K562 (cell line): Measurements from ENCODE around the gene ATP9A. TPM values are rescaled to one million over a fixed set of nuclear protein-coding genes. Genes with fewer than 3 reads are reported as not detected.
A peak's percentile ranks its signal among the peaks of the same experiment; 100 is the strongest.

Experiments
- ATAC-seq: fragments of 200-7000 bp; cut with Tn5 transposase; 3 replicates; pipeline ENCODE4 v1.9.1; 2020; ENCODE audit warnings: moderate library complexity
- BruUV-seq: library from RNA; stranded (reverse); fragments of 400-500 nt; replicated peaks from 2 replicates; lab custom pipeline; 2021; lab: Mats Ljungman, UMichigan
- CTCF ChIA-PET: fragments of 300-600 bp; formaldehyde crosslinking; extraction: SDS; loops from one replicate; lab custom pipeline; 2021; ENCODE audit warnings: low intra/inter-chr PET ratio; lab: Yijun Ruan, JAX
- POLR2A ChIA-PET: fragments of 300-600, 350-650 bp; sonication (Branson Sonifier 250); formaldehyde crosslinking; extraction: SDS; loops from one replicate; lab custom pipeline; 2021; ENCODE audit warnings: antibody characterized with exemption, inconsistent platforms; lab: Yijun Ruan, JAX
- DNase-seq, 4 experiments: peaks; one replicate each; pipeline versions ENCODE4 v3.0.0 to v3.0.0-alpha.2; 2011 to 2018; ENCODE audit warnings: low spot score in 3 of 4, mixed read lengths in 3 of 4; ENCODE audit errors: extremely low read depth in 1 of 4
- FAIRE-seq: peaks from 2 replicates; lab custom pipeline; 2011; peaks lifted over from hg19 to GRCh38; lab: Jason Lieb, UNC
- H2AFZ ChIP-seq: 2 replicates; pipeline ENCODE4 v1.6.0; 2011; ENCODE audit warnings: low read depth, low read length, control low read depth, inconsistent platforms
- H3K27ac ChIP-seq: fragments of 200-600 bp; 3 replicates; pipeline ENCODE4 v1.8.0; 2011; ENCODE audit warnings: low read depth, mild to moderate bottlenecking, control low read depth, inconsistent platforms, low read length, moderate library complexity, mixed read lengths; ENCODE audit errors: extremely low read depth
- H3K27me3 ChIP-seq, 2 experiments: fragments of 300-600 bp in 1 of 2; 2 replicates in 1 of 2; 3 replicates in 1 of 2; pipeline versions ENCODE4 v1.6.0 to v1.8.0; 2011; ENCODE audit warnings: inconsistent platforms in 2 of 2, low read length in 2 of 2, mild to moderate bottlenecking in 1 of 2, mixed read lengths in 1 of 2, moderate library complexity in 1 of 2; ENCODE audit not compliant: control insufficient read depth in 2 of 2, insufficient read depth in 2 of 2
- H3K36me3 ChIP-seq: fragments of 300-600 bp; 3 replicates; pipeline ENCODE4 v1.8.0; 2011; ENCODE audit warnings: mild to moderate bottlenecking, low read length, inconsistent platforms; ENCODE audit not compliant: control insufficient read depth, insufficient read depth
- H3K4me1 ChIP-seq, 2 experiments: fragments of 200-600 bp in 1 of 2; replicated peaks in 1 of 2; 2 replicates in 1 of 2; 3 replicates in 1 of 2; pipeline versions ENCODE4 v1.5.1 to v1.8.0; 2011; ENCODE audit warnings: inconsistent platforms in 2 of 2, low read length in 2 of 2, mild to moderate bottlenecking in 1 of 2, mixed read lengths in 1 of 2, moderate library complexity in 1 of 2; ENCODE audit not compliant: control insufficient read depth in 2 of 2, insufficient read depth in 2 of 2
- H3K4me2 ChIP-seq: 2 replicates; pipeline ENCODE4 v1.6.1; 2011; ENCODE audit warnings: low read length, control low read depth, inconsistent platforms, mixed read lengths; ENCODE audit not compliant: insufficient read depth
- H3K4me3 ChIP-seq: fragments of 200-600 bp; sonication (generic), shearing (Covaris generic); 2 replicates; pipeline ENCODE4 v1.5.1; 2016; ENCODE audit warnings: control low read depth, inconsistent platforms
- H3K79me2 ChIP-seq: fragments of 200-600 bp; 3 replicates; pipeline ENCODE4 v1.8.0; 2011; ENCODE audit warnings: low read length, inconsistent platforms; ENCODE audit not compliant: control insufficient read depth, insufficient read depth
- H3K9ac ChIP-seq, 2 experiments: 2 replicates each; pipeline versions ENCODE4 v1.6.0 to v1.6.1; 2011; ENCODE audit warnings: low read depth in 2 of 2, low read length in 2 of 2, control low read depth in 1 of 2, inconsistent platforms in 1 of 2, mild to moderate bottlenecking in 1 of 2, mixed read lengths in 1 of 2; ENCODE audit not compliant: insufficient read depth in 1 of 2
- H3K9me1 ChIP-seq: one replicate; pipeline ENCODE4 v1.6.0; 2011; ENCODE audit warnings: inconsistent platforms, mild to moderate bottlenecking, low read length, moderate library complexity; ENCODE audit not compliant: control insufficient read depth, insufficient read depth
- H3K9me3 ChIP-seq: replicated peaks from 2 replicates; pipeline ENCODE4 v1.5.1; 2011; ENCODE audit warnings: low read depth, low read length, inconsistent platforms; ENCODE audit not compliant: control insufficient read depth, insufficient read depth
- H4K20me1 ChIP-seq: replicated peaks from 2 replicates; pipeline ENCODE4 v1.6.1; 2011; ENCODE audit warnings: low read length, inconsistent platforms, mixed read lengths; ENCODE audit not compliant: control insufficient read depth, insufficient read depth
- BRF1 ChIP-seq: IDR thresholded peaks from 3 replicates; pipeline ENCODE4 v1.6.1; 2011; ENCODE audit warnings: borderline replicate concordance, mild to moderate bottlenecking; ENCODE audit not compliant: insufficient read length; ENCODE audit errors: extremely low read depth
- C11orf30 ChIP-seq: fragments of 450-650 bp; IDR thresholded peaks from 2 replicates; pipeline ENCODE4 v1.6.1; 2016; ENCODE audit warnings: low read depth, mild to moderate bottlenecking
- KAT7 ChIP-seq: sonication (generic); formaldehyde crosslinking; IDR thresholded peaks from 2 replicates; pipeline ENCODE4 v1.8.0; 2022; ENCODE audit warnings: missing genetic modification reagents, mild to moderate bottlenecking, borderline replicate concordance
- NCOA6 ChIP-seq: fragments of 450-650 bp; IDR thresholded peaks from 2 replicates; pipeline ENCODE4 v1.6.1; 2017; ENCODE audit warnings: mild to moderate bottlenecking
- NFIX ChIP-seq: fragments of 250-450 bp; sonication (Bioruptor Pico); IDR thresholded peaks from 2 replicates; pipeline ENCODE4 v1.4.0; 2020; ENCODE audit warnings: low read depth, mild to moderate bottlenecking, moderate library complexity
- NR1H2 ChIP-seq: sonication (generic); formaldehyde crosslinking; IDR thresholded peaks from 2 replicates; pipeline ENCODE4 v1.4.0; 2020; ENCODE audit warnings: mild to moderate bottlenecking, missing genetic modification reagents
- U2AF2 ChIP-seq: fragments of 200-400 bp; formaldehyde crosslinking; optimal IDR thresholded peaks from 2 replicates; pipeline ENCODE3; 2017; ENCODE audit warnings: low read depth, mild to moderate bottlenecking, low read length
- ZNF175 ChIP-seq: fragments of 200-800 bp; sonication (Bioruptor generic); IDR thresholded peaks from 2 replicates; pipeline ENCODE4 v1.6.1; 2016; ENCODE audit warnings: low read depth, mild to moderate bottlenecking, missing genetic modification characterization, missing compliant biosample characterization
- ZNF316 ChIP-seq: fragments of 450-650 bp; IDR thresholded peaks from 2 replicates; pipeline ENCODE4 v1.6.1; 2016
- WGBS: fragments of 100-300 bp; shearing (Covaris generic); methylation state at CpG from one replicate; pipeline ENCODE4 v1.1.6; 2016; ENCODE audit warnings: low coverage, mixed read lengths; ENCODE audit not compliant: insufficient coverage; ENCODE audit errors: missing lambda C conversion rate; 5-methylcytosine and 5-hydroxymethylcytosine counted together
- in situ Hi-C: fragments of 300-500 bp; cut with MboI; formaldehyde crosslinking; loops from 4 replicates; pipeline ENCODE4 v1.15.0; 2018; ENCODE audit warnings: inconsistent platforms, mixed read lengths
- intact Hi-C: fragments of 100-400 bp; cut with micrococcal nuclease; formaldehyde crosslinking; loops from 2 replicates; pipeline ENCODE4 v1.14.2; 2022
- polyA plus RNA-seq, 8 experiments: library from polyadenylated mRNA; depleted of rRNA in 4 of 8; stranded (reverse) in 5 of 8; unstranded in 3 of 8; fragments of >200 nt; fragmentation: Nextera tagmentation in 2 of 8; fragmentation: Illumina TruSeq in 1 of 8; extraction: Ambion mirVana in 2 of 8; extraction: Trizol in 1 of 8; gene quantifications; 2 replicates each; pipeline versions ENCODE4 v1.2.1 to v1.2.3, GENCODE V29; 2011 to 2014; ENCODE audit warnings: inconsistent platforms in 1 of 8, missing spikeins in 1 of 8
- total RNA-seq, 7 experiments: library from RNA; depleted of rRNA in 6 of 7; stranded (reverse); fragments of >200 nt in 6 of 7; fragmentation: Illumina TruSeq in 2 of 7; extraction: Trizol in 2 of 7; gene quantifications; 2 replicates each; pipeline versions ENCODE4 v1.2.1 to v1.2.3, GENCODE V29; 2011 to 2021; ENCODE audit warnings: low replicate concordance in 1 of 7

The ATP9A gene
- total and polyA plus RNA-seq, 9 of the 15 experiments (the other 6 are each of a cell fraction or from before 2014, with no cell fraction given), result 0.18 to 0.62 (median 0.29) TPM

GRCh38 chr20:51760905-51761546 is 7.2 kb downstream of the ATP9A start:
- Histone ChIP-seq H2AFZ (no peak overlapping the region), H3K27ac (no peak overlapping the region), H3K9ac (no peak overlapping the region), H4K20me1 (no peaks in the 10 kb centered on the region), H3K4me1 (no peaks in the 10 kb centered on the region; a peak in 1 of 5 replicates), H3K36me3 (no peaks in the 10 kb centered on the region), H3K9me1 (no peaks in the 10 kb centered on the region), H3K9me3 (no peaks in the 10 kb centered on the region), H3K4me3 (no peak overlapping the region), H3K4me2 (no peak overlapping the region), H3K79me2 (no peaks in the 10 kb centered on the region), H3K27me3 (peaks cover 6 to 36% of the 10 kb centered on the region in 2 experiments; a peak in 3 of 5 replicates)
- 18% methylated on average over 11 of the region's 14 CpGs for WGBS
- no peak for DNase-seq
- ChIA-PET CTCF (no interaction called here), POLR2A (no interaction called here)
- no peak for ATAC-seq
- TF ChIP-seq ZNF316 (peak; percentile 27; the same call in 1 of the 2 replicates), C11orf30 (0 out of 2 replicates have a peak, but pooled peaks have one; percentile 12), U2AF2 (no peak), NCOA6 (no peak), ZNF175 (CRISPR knock-in tag) (no peak), NR1H2 (no peak), BRF1 (no peak), NFIX (CRISPR knock-in tag) (no peak), KAT7 (CRISPR knock-in tag) (no peak)
- intact Hi-C loops, result no loop called here
- BruUV-seq, result no TSS peak
- in situ Hi-C loops, result no loop called here
- FAIRE-seq, result no peak
